Left hindlimb (tissue), 1 donor: ENCODE data around the gene GRAMD4.
A peak's percentile ranks its signal among the peaks of the same experiment; 100 is the strongest.

Source experiments
- DNase-seq: peaks from one replicate; pipeline ENCODE4 v3.0.0-alpha.2; 2018

Gene GRAMD4

DNA sequence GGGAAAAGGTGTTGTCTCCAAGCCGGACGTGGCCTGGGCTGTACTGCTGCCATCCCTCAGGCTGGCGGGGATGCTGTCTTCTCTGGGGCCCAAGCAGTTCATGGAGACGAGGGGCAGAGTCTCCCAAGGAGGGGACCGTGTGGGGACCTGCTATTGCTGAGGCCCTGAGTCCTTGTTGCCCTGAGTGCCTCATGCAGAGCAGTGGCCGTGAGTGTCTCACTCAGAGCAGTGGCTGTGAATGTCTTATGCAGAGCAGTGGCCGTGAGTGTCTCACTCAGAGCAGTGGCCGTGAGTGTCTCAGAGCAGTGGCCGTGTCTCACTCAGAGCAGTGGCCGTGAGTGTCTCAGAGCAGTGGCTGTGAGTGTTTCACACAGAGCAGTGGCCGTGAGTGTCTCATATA lies 54.7 kb downstream of the GRAMD4 start:
- no peak for DNase-seq

DNA sequence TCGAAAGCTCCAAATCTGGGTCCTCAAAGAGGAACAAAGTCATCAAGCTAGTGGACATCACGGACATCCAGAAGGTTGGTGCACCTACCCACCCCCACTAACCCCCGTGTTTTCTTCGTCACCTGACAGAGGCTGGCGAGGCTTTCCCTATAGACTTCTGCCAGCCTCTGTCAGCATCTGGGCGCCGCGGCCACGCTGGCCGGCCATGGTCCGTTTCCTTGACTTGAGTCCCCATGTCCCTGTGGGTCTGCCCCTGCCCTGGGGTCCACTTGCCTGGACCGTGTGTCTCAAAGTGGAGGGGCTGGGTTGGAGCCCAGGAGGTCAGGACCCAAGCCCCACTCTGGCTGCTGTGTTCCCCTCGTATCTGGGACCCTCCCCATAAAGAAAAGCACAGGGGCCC lies 55.3 kb downstream of the GRAMD4 start:
- DNase-seq, result no peak

DNA sequence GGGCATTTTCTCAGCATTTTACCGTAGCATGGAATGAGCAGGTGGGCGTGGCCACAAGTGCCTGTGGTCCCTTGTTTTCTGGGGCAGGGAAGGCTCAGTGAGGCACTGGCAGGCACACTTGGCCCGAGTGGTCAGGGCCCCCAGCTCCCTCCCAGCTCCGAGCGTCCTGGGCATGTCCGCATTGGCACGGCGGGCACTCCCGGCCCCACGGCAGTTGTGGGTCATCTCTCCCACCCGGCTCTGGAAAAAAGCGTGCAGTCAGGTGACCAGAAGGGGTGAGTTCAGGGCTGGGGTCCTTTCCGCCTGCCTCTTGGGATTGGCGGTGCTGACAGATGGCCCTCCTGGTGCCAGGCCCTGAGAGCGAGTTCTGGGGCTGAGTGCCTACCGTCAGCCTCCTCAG lies 55.8 kb downstream of the GRAMD4 start:
- no peak for DNase-seq

DNA sequence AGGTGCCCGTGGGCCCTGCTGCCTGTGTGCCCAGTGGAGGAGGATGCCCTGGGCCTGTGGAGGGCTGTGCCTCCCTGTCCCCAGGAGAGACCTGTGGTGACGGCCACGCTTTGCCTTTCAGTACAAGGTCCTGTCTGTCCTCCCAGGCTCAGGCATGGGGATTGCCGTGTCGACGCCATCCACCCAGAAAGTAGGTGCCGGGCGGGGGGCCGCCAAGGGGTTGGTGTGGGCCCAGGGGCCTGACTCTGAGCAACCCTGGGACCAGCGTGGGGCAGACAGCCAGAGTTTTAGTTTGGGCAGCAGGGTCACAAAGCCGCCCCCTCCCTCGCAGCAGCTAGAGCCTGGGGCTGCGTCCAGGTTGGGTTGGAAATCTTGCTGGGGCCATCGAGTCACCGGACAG lies 56.3 kb downstream of the GRAMD4 start:
- no peak for DNase-seq

DNA sequence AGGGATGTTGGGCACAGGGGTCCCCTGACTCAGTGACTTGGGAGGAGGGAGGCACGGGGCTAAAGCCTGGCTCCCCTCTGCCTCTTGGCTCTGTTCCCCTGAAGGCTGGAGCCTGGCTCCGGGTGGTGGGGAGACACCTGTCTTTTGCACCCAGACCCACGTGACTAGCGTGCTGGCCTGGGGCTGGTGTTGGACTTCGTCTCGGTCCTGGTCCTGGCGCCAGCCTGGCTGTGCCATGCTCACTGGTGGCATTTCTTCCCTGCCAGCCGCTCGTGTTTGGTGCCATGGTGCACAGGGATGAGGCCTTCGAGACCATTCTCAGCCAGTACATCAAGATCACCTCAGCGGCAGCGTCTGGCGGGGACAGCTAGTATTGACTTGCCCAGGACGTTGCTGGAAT lies 56.7 kb downstream of the GRAMD4 start:
- no peak for DNase-seq

DNA sequence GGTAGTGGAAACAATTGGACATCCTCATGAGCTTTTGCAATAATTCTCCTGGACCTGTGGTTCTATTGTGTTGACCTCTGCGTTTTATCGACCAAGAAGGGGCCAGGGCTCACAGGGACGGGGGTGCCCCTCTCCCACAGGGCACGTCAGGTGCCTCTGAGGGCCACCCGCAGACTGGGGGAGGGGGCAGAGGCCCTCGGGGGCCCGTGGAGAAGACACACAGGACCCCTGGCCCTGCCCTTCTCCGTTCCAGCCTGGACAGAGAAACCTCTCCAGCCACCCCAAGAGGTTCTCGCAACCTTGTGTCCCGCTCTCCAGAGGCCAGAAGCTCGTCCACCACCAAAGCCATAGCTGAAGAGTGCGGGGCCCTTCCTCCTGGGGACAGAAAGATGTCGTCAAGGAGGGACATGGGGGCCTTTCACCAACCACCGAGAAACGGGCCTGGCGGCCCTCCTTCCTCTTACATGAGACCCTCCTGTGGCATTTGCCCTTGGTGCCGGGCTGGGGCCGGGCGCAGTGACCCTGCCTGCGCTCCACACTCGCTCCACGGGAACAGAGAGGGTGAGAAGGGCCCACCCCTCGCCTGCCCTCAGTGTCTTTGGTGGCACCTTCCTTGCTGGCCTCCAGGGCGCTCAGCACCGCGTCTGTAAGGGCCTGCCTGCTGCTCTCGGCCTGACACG lies 57.3 kb downstream of the GRAMD4 start:
- DNase-seq, result no peak

DNA sequence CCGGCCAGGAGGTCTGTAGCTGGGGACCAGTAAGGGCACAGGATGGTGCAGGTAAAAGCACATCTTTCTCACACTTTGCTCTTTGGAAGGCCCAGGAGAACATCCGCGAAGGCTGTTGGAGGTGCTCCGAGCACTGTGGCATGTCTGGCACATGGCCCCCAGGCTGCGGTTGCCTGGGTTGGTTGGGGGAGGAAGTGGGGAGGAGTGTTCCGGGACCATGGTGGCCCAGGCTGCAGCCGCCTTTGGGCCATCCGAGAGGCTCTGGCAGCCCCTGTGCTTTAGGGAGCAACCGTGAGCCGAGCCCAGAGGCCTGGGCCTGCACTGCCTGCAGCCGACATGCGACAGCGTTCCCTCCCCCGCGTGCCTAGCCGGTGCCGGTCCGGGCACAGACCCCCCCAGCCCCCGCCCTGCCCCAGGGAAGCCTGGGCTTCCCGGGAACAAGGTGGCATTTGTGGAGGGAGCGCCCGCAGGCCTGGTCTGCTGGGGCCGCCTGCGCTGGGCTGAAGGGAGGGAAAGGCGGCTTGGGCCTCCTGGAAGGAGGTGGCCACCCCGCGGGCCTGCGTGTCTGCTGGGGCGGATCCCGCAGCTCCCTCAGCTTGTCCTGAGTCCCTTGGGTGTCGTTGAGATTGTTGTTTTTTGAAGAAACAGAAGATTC lies 57.9 kb downstream of the GRAMD4 start:
- no peak for DNase-seq

DNA sequence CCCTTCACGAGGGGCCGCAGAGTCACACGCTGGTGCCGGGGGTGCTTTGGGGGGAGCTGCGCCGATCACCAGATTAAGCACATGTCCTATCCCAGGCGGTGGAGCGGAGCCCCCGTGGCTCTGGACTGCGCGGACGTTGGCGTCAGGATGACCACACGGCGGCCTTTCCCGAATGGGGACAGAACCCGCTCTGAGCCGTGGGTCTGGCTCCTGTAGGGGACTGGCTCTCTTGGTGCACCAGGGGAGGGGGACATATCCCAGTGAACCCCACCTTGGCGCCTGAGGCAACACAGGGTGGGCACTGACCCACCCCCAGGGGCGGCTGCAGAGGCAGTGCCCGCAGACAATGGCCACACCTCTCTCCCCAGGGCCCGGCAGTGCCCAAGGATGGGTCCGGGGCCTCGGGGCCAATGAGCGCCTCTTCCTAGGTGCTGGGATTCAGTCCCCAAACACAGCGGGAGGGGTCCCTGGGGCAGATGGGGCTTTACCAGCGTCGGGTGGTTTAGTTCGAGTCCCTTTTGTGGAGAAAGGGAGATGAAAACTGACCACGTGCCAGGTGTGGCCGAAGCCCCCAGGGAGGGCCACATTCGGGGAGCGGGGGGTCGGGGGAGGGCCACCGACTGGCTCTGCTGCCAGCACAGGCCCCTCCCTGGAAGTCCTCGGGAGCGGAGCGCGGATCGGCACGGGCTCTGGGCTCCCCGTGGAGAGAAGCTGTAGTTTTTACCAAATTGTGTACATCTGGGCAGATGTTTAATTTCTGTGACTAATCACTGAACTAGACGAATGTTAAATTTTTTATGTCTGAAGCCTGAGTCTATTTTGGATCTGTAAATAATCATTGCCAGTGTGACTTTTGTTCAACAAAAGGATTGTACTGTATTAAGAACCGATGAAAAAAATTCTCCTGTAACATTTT lies 58.9 kb downstream of the GRAMD4 start:
- DNase-seq, result no peak

DNA sequence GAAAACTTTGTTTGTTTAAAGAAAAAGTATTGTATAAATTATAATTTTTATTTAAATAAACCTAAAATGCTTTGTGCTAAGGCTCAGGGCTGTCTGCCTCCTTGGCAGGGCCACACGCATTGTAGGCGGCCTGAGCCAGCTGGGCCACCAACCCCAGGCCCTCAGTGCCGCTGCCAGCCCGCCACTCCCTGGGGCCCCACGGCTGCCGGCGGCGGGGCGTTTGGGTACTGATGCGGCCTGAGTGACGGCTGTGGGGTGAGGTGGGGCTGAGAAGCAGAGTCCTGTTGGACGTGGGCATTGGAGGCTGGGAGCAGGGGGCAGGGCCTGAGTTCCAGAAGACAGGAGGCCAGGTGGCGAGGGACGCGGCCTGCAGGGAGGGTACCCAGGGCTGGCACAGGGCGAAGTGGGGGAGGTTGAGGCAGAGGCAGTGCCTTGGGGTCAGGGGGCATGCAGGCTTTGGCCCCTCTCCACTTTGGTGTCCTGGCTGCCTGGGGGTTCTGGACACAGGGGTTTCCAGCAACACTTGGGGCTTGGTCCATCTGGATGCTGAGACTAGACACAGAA lies 59.6 kb downstream of the GRAMD4 start:
- no peak for DNase-seq

DNA sequence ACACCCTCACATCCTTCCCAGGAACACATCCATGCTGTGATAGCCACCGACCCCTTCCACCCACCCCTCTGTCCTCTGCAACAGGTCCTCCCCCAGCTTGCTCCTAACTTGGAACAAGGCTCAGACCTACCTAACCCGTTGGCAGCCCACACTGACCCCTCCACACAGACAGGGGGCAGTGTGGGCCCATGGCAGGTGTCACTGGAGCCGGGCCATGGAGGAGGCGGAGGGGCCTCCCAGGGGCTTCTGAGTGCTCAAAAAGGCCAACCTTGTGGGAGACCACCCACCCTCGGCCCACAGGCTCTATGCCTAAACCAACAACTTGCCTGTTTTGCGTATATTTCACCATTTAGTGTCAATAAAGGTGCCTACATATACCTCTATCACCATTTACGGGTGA lies 60.8 kb downstream of the GRAMD4 start:
- DNase-seq, result no peak

DNA sequence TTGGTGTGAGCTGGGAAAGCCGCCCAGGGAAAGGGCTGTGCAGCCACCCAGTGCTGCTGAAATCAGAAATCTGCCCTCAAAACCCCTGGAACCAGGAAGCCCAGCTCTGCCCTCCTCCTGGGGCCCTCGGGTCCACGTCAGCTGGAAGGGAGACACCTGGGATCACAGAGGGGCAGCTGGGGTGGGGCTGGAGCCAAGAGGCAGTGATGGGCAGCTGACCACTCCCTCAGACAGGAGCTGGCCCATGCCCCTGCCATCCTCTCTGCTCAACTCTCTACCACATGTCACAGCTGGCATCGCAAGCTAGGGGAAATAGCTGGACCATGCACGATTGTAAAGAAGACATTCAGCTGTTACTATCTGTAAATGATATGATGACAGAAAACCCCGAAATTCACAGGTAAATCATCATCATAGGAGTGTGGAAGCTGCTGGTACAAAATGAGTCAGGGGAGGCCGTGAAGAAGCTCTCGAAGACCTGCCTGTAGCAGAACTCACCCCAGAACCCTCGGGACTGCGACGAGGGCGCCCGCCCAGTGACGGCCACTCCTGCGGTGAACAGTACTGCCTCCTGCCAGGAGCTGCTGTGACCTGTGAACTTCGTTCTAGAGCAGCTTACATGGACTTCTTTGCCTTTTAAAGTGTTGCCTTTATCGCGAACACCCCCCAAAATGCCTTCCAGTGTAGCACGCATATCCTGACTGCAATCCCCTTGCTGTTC lies 62.0 kb downstream of the GRAMD4 start:
- no peak for DNase-seq

DNA sequence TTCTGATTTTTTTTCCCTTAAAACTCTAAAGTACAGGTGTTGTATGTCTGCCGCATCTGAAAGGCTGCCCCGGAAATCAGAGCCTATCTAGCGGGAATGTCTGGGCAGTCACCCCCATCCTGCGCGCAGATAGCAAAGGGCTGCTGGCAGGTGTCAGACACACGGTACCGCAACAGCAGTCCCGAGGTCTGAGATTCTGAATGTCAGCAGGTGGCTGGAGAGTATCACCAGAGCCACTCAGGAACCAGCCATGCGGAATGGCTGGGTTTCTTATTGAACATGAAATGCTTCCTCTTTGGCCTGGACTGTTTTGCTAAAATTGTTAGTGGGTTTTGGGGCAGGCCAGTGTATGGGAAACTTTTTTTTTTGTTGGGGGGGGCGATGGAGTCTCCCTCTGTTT lies 64.5 kb downstream of the GRAMD4 start:
- no peak for DNase-seq

DNA sequence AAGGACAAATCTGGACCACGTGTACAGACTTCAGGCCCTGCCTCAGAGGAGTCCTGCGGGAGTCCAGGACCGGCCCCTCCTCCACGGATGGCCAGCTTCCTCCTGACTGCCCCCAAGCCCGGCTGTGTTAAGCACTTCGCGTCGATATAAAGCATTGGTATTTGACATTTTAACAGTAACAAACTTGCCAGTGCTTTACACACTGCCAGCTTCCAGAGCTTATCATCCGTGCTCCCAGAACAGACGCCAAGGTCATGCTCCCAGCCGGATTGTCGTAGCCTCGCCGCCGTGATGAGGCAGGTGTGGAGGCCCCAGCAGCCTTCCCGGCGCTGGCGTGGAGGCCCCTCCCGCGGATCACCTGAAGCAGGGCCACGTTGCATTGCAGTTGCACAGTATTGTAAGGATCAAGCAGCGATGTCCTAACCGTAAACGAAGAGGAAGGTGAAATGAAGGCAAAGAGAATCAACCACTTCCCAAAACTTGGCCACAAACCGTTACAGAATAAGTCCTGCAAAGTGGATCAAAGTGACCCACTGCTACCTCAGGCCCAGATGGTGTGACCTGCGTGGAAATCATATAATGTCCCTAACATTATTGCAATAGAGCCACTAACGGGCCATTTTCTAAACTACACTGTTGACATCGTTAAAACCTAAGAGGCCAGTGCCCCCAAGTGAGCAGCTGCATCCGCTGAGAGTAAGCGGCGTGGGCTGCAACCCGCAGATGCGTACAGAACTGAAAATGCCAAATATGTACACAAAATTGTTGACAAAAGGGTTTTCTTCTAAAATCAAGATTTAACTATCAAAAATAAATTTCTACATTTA lies 66.2 kb downstream of the GRAMD4 start:
- DNase-seq, result no peak

DNA sequence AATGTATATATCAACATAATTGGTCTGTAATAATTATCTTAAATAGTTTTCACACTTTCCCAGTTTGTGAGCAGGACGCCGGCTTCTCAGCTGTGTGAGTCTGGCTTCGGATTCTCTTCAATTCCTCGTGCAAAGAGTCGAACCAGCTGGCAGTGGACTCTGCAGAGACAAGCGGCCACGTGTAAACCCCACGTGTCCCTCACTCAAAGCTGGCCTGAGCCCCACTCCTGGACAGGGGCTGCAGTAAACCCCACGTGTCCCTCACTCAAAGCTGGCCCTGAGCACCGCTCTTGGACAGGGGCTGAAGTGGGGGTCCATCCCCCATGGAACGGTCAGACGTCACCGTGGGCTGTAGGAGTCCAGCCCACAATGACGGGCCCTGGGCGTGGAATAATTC lies 66.9 kb downstream of the GRAMD4 start:
- no peak for DNase-seq

DNA sequence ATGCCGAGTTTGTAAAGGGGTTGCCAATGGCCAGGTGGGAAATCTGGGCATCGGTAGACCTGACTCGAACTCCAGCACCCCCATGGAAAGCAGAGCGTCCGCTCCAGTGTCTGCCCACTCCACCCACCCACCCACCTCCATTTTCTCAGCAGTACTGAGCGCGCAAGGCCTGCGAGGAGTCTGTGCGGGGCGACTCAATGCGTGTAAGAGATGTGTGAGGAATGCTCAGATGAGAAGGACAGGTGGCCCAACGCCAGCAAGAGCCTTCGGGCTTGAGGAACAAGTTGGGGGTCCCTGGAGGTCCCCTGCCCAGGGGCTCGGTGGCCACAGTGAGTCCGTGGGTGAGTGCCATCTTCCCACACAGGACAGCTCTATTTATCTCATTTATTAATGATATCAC lies 67.3 kb downstream of the GRAMD4 start:
- no peak for DNase-seq

DNA sequence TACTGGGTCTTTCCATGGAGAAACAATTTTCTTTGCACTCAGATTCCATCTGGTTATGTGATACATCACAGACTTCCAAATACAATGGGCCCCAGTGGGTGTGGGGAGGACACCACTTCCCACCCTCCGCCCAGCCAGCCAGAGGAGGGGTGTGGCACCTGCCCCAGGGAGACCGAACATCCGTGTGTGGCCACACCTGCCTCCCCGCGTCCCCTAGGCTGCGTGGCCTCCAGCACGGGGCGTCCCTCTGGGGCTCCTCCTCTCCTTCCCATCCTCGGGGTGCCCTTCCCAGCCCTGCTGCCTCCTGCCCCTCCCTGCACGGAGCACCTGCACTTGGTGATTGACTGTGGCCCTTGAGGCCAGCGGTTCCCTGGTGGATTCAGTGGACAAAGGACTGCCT lies 68.8 kb downstream of the GRAMD4 start:
- DNase-seq, result peak; percentile 25

DNA sequence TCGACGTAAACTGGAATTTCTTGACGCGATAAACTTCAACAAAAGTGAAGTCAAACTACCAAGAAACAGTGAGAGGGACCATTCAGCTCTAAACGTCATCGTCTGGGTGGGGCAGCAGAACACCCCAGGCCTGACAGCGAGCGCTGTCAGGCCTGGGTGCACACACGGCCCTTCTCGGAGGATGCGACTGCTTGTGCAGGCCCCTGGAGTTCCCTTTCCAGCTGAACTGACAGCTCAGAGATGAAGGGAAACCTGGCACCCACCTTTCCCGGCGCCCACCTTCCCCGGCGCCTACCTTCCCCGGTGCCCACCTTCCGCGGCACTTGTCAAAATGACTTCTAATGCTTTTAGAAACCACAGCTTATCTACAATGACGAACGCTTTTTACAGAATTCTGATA lies 70.0 kb downstream of the GRAMD4 start:
- DNase-seq, result no peak

DNA sequence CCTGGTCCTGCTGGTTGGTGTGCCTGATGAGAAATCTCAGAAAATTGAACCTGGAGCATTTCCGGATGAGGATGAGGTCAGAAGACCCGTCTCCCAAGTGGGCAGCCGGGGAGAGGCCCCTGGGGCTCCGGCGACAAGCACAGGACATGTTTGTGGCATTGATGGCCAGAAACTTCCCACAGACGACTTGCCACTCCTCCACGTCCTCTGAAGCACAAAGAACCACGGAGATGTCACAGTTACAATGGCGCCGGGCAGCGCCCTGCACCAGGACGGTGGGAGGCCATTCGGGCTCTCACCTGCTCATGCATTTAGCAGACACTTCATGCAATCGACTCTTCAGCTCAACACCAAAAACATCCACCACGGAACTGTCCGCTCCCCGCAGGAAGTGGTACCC lies 71.4 kb downstream of the GRAMD4 start:
- DNase-seq, result no peak

DNA sequence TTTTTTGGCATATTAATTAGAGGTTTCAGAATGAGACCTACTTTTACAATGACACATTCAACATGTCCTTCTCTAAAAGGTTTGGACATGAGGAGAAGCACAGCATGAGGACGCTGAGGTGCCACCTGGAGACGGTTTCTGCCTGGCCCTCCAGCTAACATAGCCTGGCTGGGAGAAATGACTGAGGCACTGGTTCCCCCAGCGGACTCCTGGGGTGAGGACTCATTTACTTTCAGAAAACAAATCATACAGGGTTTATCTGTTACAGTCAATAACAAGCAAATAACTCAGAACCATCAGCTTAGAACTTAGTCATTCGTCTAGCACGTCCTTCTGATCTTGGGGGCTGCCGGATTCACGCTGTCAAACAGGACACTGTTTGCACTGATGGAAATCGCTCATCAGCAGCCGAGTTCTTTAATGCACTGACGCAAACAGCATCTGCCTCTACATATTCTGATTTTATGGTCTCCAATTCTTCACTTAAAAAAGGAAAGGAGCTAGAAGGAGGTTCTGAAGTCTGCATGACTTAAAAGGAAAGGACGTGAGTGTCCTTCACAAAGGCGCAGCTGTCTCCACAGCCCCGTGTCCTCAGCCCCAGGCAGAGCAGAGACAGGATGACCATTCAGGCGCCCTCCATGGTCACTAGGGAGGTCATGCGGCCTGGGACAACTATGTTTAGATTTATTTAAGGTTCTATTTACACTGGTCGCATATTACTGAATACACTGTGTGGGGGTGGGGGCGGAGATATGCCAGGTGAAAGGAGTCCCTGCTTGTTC lies 73.6 kb downstream of the GRAMD4 start:
- no peak for DNase-seq

DNA sequence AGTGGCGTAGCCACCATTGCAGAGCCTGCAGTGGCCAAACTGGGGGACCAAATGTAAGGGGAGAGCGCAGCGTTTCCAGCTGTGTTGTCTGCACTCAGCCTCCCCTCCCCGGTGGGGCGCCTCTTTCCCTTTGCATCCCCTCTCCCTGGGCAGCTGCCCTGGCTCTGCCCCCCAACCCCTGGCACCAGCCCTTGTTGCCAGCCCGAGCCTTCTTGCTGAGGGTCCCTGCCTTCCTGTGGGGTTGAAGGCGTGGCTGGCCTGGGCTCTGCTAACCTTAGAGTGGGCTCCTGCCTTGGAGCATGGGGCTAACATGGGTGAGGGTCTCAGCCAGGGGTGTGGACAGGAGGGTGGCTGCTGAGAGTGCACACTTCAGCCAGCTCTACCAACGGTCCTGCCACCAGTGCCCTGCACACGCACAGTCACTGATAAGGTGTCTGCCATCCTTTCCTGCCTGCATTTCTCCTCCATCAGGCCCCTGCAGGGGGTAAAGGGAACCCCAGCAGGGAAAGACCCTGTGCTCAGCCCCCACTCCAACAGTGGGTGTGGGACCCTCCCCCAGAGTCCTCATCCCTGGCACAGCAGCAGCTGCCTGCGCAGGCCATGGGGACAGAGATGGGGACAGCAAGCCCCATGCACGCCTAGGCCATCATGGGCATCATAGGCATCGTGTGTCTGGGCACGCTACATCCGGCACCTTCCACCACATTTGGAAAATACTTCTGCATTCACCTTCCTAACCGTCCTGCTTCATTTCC lies 74.4 kb downstream of the GRAMD4 start:
- no peak for DNase-seq
